ENCODE results near the gene SH3TC1. TPM values are rescaled to one million over a fixed set of nuclear protein-coding genes. Genes with fewer than 3 reads are reported as not detected.

The SH3TC1 gene
- polyA plus RNA-seq, 3 donors: 11.1 to 16.3 (median 14.2) TPM

- no peak overlapping the region for H3K27ac ChIP-seq (ENCODE audit: low read depth, low read length)
- WGBS, 3 donors: 85 to 94% (median 93%) methylated on average over 7 to 8 of the region's 8 CpGs
Observed at GRCh38 chr4:8162625-8163024, 36.5 kb upstream of the SH3TC1 start.

GRCh38 chr4:8163026-8163425, 36.1 kb upstream of the SH3TC1 start:
- no peak overlapping the region for H3K27ac ChIP-seq (ENCODE audit: low read depth, low read length)
- 83 to 87% (median 86%) methylated on average over 7 of the region's 7 CpGs for WGBS, 3 donors

- H3K27ac ChIP-seq (ENCODE audit: low read depth, low read length): no peak overlapping the region
- whole genome bisulfite sequencing, 3 donors: 73 to 88% (median 87%) methylated on average over 19 of the region's 19 CpGs
Observed at GRCh38 chr4:8163436-8164193, 35.5 kb upstream of the SH3TC1 start.

- 42 to 86% (median 82%) methylated on average over 9 of the region's 9 CpGs for WGBS, 3 donors
- no peak overlapping the region for H3K27ac ChIP-seq (ENCODE audit: low read depth, low read length)
Observed at GRCh38 chr4:8164194-8164565, 34.9 kb upstream of the SH3TC1 start.

DNA sequence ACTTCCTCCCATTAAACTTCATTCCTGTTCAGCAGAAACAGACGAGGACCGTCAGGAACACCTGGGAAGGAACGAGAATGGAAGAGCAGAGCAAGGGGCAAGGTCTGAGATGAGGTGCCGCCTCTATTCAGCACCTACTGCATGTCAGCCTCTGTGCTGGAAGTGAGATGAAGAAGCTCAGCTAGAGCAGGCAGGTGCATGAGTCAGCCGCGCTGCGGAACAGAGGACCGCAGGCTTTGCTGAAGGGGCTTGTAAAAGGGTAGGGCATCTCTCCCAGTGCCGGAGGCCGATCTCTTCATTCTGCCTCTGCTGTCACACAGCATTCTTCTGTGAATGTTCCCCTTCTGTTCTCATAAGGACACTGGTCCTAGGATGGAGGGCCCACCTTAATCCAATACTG, 34.4 kb upstream of the SH3TC1 start:
- no peak overlapping the region for H3K27ac ChIP-seq (ENCODE audit: low read depth, low read length)
- WGBS, 3 donors: 92 to 94% (median 93%) methylated on average over 10 of the region's 10 CpGs

- WGBS, 3 donors: 71 to 87% (median 79%) methylated on average over 6 of the region's 6 CpGs
- H3K27ac ChIP-seq (ENCODE audit: low read depth, low read length): no peak overlapping the region
Observed at GRCh38 chr4:8165374-8165896, 33.7 kb upstream of the SH3TC1 start.

DNA sequence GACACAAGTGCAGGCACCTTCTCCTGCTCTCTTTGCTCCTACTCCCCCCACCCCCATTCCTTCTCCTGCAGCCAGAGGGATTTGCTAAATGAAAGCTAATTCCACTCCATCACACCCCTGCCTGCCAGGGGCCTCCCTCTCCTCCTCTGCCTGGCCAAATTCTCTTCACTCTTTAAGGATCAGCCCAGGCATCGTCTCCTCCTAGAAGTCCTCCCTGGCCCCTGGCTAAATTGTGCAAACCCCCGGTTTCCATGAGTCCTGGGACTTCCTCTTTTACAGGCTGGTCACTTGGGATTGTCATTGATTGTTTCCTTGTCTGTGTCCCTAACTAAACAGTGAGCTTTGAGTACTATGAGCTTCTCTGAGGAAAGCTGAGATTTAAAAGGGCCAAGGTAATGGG, 31.8 kb upstream of the SH3TC1 start:
- 16 to 65% (median 18%) methylated on average over 2 of the region's 2 CpGs for WGBS, 3 donors
- H3K27ac ChIP-seq (ENCODE audit: low read depth, low read length): no peak overlapping the region

GRCh38 chr4:8167815-8168214, 31.3 kb upstream of the SH3TC1 start:
- H3K27ac ChIP-seq (ENCODE audit: low read depth, low read length): no peak overlapping the region
- 21 to 46% (median 28%) methylated on average over 2 of the region's 2 CpGs for WGBS, 3 donors

GRCh38 chr4:8168232-8168631, 30.9 kb upstream of the SH3TC1 start:
- no peak overlapping the region for H3K27ac ChIP-seq (ENCODE audit: low read depth, low read length)
- WGBS, 3 donors: 96 to 100% (median 100%) methylated on average over 1 of the region's 1 CpG

- 84 to 90% (median 85%) methylated on average over 5 of the region's 5 CpGs for WGBS, 3 donors
- H3K27ac ChIP-seq (ENCODE audit: low read depth, low read length): no peak overlapping the region
Observed at GRCh38 chr4:8168832-8169598, 30.1 kb upstream of the SH3TC1 start.

DNA sequence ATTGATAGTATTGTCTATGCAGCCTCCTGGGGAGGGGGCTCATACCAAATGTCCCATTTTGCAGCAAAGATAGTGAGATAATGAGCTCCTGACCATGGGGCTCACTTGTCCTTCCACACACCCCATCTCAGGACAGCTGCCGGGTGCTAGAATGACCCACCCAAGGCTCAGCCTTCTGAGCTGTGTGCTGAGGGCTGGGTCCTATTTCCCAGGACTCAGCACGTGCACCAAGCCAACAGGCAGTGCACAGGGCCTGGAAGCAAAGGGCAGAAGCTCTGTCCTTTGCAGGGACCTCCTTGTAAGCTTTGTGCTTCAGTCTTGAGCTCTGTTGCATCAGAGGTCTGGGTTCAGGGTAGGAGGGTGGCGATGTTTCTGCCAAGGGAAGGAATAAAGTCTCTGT, 29.3 kb upstream of the SH3TC1 start:
- 85 to 92% (median 88%) methylated on average over 3 of the region's 3 CpGs for WGBS, 3 donors
- no peak overlapping the region for H3K27ac ChIP-seq (ENCODE audit: low read depth, low read length)

DNA sequence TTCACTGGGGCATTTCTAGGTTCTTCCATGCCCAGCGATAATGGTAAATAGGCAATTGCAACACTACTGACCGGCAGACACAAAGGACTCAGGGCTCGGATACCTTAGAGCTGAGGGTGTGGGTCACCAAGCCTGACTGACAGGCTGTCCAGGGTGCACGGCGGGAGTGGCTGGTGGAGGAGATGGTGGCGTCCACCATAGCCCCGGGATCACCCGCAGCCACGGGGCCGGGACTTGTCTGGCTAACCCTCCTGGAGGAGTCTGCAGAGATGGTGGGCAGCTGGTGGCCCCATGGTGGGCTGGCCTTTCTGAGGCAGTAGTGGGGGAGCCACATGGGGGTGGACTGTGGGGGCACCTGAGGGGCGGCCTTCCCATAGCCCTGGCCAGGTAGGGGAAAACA, 28.7 kb upstream of the SH3TC1 start:
- no peak overlapping the region for H3K27ac ChIP-seq (ENCODE audit: low read depth, low read length)
- WGBS, 3 donors: 92 to 94% (median 93%) methylated on average over 11 of the region's 11 CpGs

- 77 to 86% (median 81%) methylated on average over 7 of the region's 7 CpGs for WGBS, 3 donors
- H3K27ac ChIP-seq (ENCODE audit: low read depth, low read length): no peak overlapping the region
Observed at GRCh38 chr4:8171266-8171665, 27.8 kb upstream of the SH3TC1 start.

GRCh38 chr4:8171984-8172924, 26.8 kb upstream of the SH3TC1 start:
- 70 to 82% (median 72%) methylated on average over 36 of the region's 36 CpGs for WGBS, 3 donors

GRCh38 chr4:8173492-8174242, 25.4 kb upstream of the SH3TC1 start:
- WGBS, 3 donors: 73 to 76% (median 75%) methylated on average over 12 to 13 of the region's 13 CpGs
- H3K27ac ChIP-seq (ENCODE audit: low read depth, low read length): no peak overlapping the region

More at GRCh38 chr4:8171984-8172924, 26.8 kb upstream of the SH3TC1 start:
- no peak overlapping the region for H3K27ac ChIP-seq (ENCODE audit: low read depth, low read length)

DNA sequence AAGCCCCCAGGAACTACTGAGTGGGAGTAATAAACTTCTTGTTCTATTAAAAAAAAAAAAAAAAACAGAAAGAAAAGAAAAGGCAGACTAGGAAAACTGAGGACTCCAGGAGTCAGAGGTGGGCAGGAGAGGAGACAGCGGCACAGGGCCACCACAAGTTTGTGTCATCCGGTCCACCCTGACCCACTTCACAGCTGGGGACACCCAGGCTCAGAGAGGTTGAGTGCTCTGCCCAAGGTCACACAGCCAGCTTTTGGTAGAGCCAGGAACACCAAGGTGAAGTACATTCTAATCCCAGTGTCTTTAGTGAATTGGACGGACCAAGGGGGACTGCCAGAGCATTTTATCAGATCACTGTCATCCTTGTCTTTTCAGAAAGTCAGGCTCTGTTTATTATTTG, 24.1 kb upstream of the SH3TC1 start:
- 83 to 88% (median 88%) methylated on average over 3 of the region's 3 CpGs for whole genome bisulfite sequencing, 3 donors
- no peak overlapping the region for H3K27ac ChIP-seq (ENCODE audit: low read depth, low read length)

- H3K27ac ChIP-seq (ENCODE audit: low read depth, low read length): no peak overlapping the region
- WGBS, 3 donors: 77 to 86% (median 84%) methylated on average over 6 of the region's 6 CpGs
Observed at GRCh38 chr4:8175686-8176085, 23.4 kb upstream of the SH3TC1 start.
